Measurements from ENCODE around the gene CCDC200. TPM values are rescaled to one million over a fixed set of nuclear protein-coding genes. Genes with fewer than 3 reads are reported as not detected.
"Not testable (repeated sequence)": the region's sequence is repeated elsewhere in the genome, so short reads cannot be mapped to it uniquely, and the experiment has no call there.

Gene CCDC200
- total and polyA plus RNA-seq, 2 of the 13 experiments (the other 11 are each of a cell fraction or from before 2014, with no cell fraction given), result not detected

GRCh38 chr17:43239597-43239996 is 11.2 kb upstream of the CCDC200 start:
- H2AFZ ChIP-seq (ENCODE audit: low read length); H3K9me3 ChIP-seq (ENCODE audit: low read length); CTCF ChIA-PET (ENCODE audit: low intra/inter-chr PET ratio, low total read pairs); in situ Hi-C loops (cut with HindIII; ENCODE audit: extremely low pct_ligation_motif_present, low pct_unique_long_range_greater_than_20kb); H3K27me3 ChIP-seq (ENCODE audit: control insufficient read depth in 1 of 2, insufficient read depth in 2 of 2, low read length in 2 of 2); H3K4me2 ChIP-seq (ENCODE audit: low read depth, low read length); DNase-seq (ENCODE audit: low spot score); H3K36me3 ChIP-seq (replicated peaks in 1 of 2; ENCODE audit: control insufficient read depth in 1 of 2, insufficient read depth in 2 of 2, low read length in 2 of 2); POLR2A ChIA-PET; H3K27ac ChIP-seq (ENCODE audit: extremely low read length, insufficient read depth, low read length); H3K4me1 ChIP-seq (ENCODE audit: insufficient read depth, low read length); H3K9ac ChIP-seq (ENCODE audit: insufficient read depth, low read depth, low read length); FAIRE-seq; intact Hi-C loops (cut with micrococcal nuclease; ENCODE audit: unreplicated experiment); H3K79me2 ChIP-seq (ENCODE audit: insufficient read depth, low read length); BruUV-seq (replicated peaks); H3K4me3 ChIP-seq (replicated peaks in 1 of 3; ENCODE audit: insufficient read depth in 1 of 3, low read depth in 2 of 3, low read length in 3 of 3); H4K20me1 ChIP-seq (ENCODE audit: insufficient read depth, low read length): not testable (repeated sequence)
- ATAC-seq, result peak; percentile 49
- WGBS (ENCODE audit: low lambda C conversion rate), result no CpG with 5 or more reads among the region's 26 CpGs

- CTCF ChIA-PET (ENCODE audit: low intra/inter-chr PET ratio, low total read pairs); FAIRE-seq; H3K9ac ChIP-seq (ENCODE audit: insufficient read depth, low read depth, low read length); H3K4me3 ChIP-seq (replicated peaks in 1 of 3; ENCODE audit: insufficient read depth in 1 of 3, low read depth in 2 of 3, low read length in 3 of 3); H3K4me2 ChIP-seq (ENCODE audit: low read depth, low read length); H3K4me1 ChIP-seq (ENCODE audit: insufficient read depth, low read length); in situ Hi-C loops (cut with HindIII; ENCODE audit: extremely low pct_ligation_motif_present, low pct_unique_long_range_greater_than_20kb); H3K9me3 ChIP-seq (ENCODE audit: low read length); H3K36me3 ChIP-seq (replicated peaks in 1 of 2; ENCODE audit: control insufficient read depth in 1 of 2, insufficient read depth in 2 of 2, low read length in 2 of 2); H3K79me2 ChIP-seq (ENCODE audit: insufficient read depth, low read length); DNase-seq (ENCODE audit: low spot score); H3K27me3 ChIP-seq (ENCODE audit: control insufficient read depth in 1 of 2, insufficient read depth in 2 of 2, low read length in 2 of 2); ATAC-seq; intact Hi-C loops (cut with micrococcal nuclease; ENCODE audit: unreplicated experiment); H2AFZ ChIP-seq (ENCODE audit: low read length); BruUV-seq (replicated peaks); H3K27ac ChIP-seq (ENCODE audit: extremely low read length, insufficient read depth, low read length); POLR2A ChIA-PET; H4K20me1 ChIP-seq (ENCODE audit: insufficient read depth, low read length): not testable (repeated sequence)
- no CpG with 5 or more reads among the region's 31 CpGs for WGBS (ENCODE audit: low lambda C conversion rate)
These were observed 5.5 kb upstream of the CCDC200 start, which contains the start of gene RNU2-1 for GRCh38 chr17:43233877-43234276. Gene RNU2-1, minus strand, starts transcription at chr17:43233977.

GRCh38 chr17:43233263-43233662 is 4.8 kb upstream of the CCDC200 start:
- H2AFZ ChIP-seq (ENCODE audit: low read length); H3K27me3 ChIP-seq (ENCODE audit: control insufficient read depth in 1 of 2, insufficient read depth in 2 of 2, low read length in 2 of 2); ATAC-seq; H3K9ac ChIP-seq (ENCODE audit: insufficient read depth, low read depth, low read length); FAIRE-seq; DNase-seq (ENCODE audit: low spot score); BruUV-seq (replicated peaks); H3K27ac ChIP-seq (ENCODE audit: extremely low read length, insufficient read depth, low read length); H3K9me3 ChIP-seq (ENCODE audit: low read length); POLR2A ChIA-PET; H3K4me2 ChIP-seq (ENCODE audit: low read depth, low read length); H3K79me2 ChIP-seq (ENCODE audit: insufficient read depth, low read length); CTCF ChIA-PET (ENCODE audit: low intra/inter-chr PET ratio, low total read pairs); intact Hi-C loops (cut with micrococcal nuclease; ENCODE audit: unreplicated experiment); H3K4me3 ChIP-seq (replicated peaks in 1 of 3; ENCODE audit: insufficient read depth in 1 of 3, low read depth in 2 of 3, low read length in 3 of 3); H3K4me1 ChIP-seq (ENCODE audit: insufficient read depth, low read length); H4K20me1 ChIP-seq (ENCODE audit: insufficient read depth, low read length); H3K36me3 ChIP-seq (replicated peaks in 1 of 2; ENCODE audit: control insufficient read depth in 1 of 2, insufficient read depth in 2 of 2, low read length in 2 of 2); in situ Hi-C loops (cut with HindIII; ENCODE audit: extremely low pct_ligation_motif_present, low pct_unique_long_range_greater_than_20kb): not testable (repeated sequence)
- WGBS (ENCODE audit: low lambda C conversion rate), result 3% methylated on average over 5 of the region's 15 CpGs

Measured in HepG2 (cell line).